Liver (tissue), 9 donors: Measurements from ENCODE around the gene GLI2. TPM values are rescaled to one million over a fixed set of nuclear protein-coding genes. Genes with fewer than 3 reads are reported as not detected.

Experiments used
- DNase-seq: peaks from one replicate; pipeline ENCODE4 v3.0.0-alpha.2; 2017; ENCODE audit warnings: low spot score
- H3K27ac ChIP-seq, 2 donors: one replicate each; pipeline ENCODE4 v1.7.0; 2013; ENCODE audit warnings: inconsistent platforms in 2 of 2, low read length in 2 of 2, control low read depth in 1 of 2, low read depth in 1 of 2, mild to moderate bottlenecking in 1 of 2
- H3K27me3 ChIP-seq, 4 donors: one replicate each; pipeline versions ENCODE4 v1.6.1 to v1.7.0; 2013; ENCODE audit warnings: low read length in 3 of 4, inconsistent platforms in 1 of 4, mild to moderate bottlenecking in 1 of 4, moderate library complexity in 1 of 4; ENCODE audit not compliant: control insufficient read depth in 4 of 4, insufficient read depth in 4 of 4
- H3K36me3 ChIP-seq, 4 donors: one replicate each; pipeline versions ENCODE4 v1.6.1 to v1.7.0; 2013; ENCODE audit warnings: low read length in 3 of 4, mild to moderate bottlenecking in 3 of 4, low read depth in 1 of 4, moderate library complexity in 1 of 4; ENCODE audit not compliant: control insufficient read depth in 4 of 4, insufficient read depth in 3 of 4
- H3K4me1 ChIP-seq, 4 donors: one replicate each; pipeline versions ENCODE4 v1.6.1 to v1.7.0; 2013; ENCODE audit warnings: low read length in 3 of 4, mild to moderate bottlenecking in 3 of 4, moderate library complexity in 1 of 4; ENCODE audit not compliant: control insufficient read depth in 4 of 4, insufficient read depth in 4 of 4
- H3K4me3 ChIP-seq, 3 donors: one replicate each; pipeline versions ENCODE4 v1.6.1 to v1.7.0; 2013; ENCODE audit warnings: low read length in 3 of 3, control low read depth in 1 of 3, low read depth in 1 of 3, mild to moderate bottlenecking in 1 of 3
- H3K9ac ChIP-seq, 2 donors: one replicate each; pipeline ENCODE4 v1.7.0; 2013; ENCODE audit warnings: low read length in 2 of 2, mild to moderate bottlenecking in 2 of 2, moderate library complexity in 2 of 2, control low read depth in 1 of 2, low read depth in 1 of 2
- H3K9me3 ChIP-seq, 4 donors: one replicate each; pipeline versions ENCODE4 v1.6.1 to v1.7.0; 2013; ENCODE audit warnings: low read length in 3 of 4; ENCODE audit not compliant: control insufficient read depth in 4 of 4
- ATF3 ChIP-seq: IDR thresholded peaks from 2 replicates; pipeline ENCODE4 v1.6.1; 2016; ENCODE audit warnings: antibody characterized with exemption
- CTCF ChIP-seq: fragments of 150-350 bp; IDR thresholded peaks from 2 replicates; pipeline ENCODE4 v1.5.1; 2017; ENCODE audit warnings: improper control_type of control experiment, low read depth, low read length; ENCODE audit not compliant: missing input control
- EGR1 ChIP-seq, 2 donors: IDR thresholded peaks; 2 replicates each; pipeline ENCODE4 v1.6.1; 2016 to 2018; ENCODE audit warnings: antibody characterized with exemption in 2 of 2, low read depth in 2 of 2
- FOXA1 ChIP-seq: IDR thresholded peaks from 2 replicates; pipeline ENCODE4 v1.6.1; 2016; ENCODE audit warnings: antibody characterized with exemption
- FOXA2 ChIP-seq: IDR thresholded peaks from 2 replicates; pipeline ENCODE4 v1.6.1; 2016; ENCODE audit warnings: antibody characterized with exemption
- GABPA ChIP-seq, 2 donors: IDR thresholded peaks in 1 of 2; conservative IDR thresholded peaks in 1 of 2; 2 replicates each; pipeline ENCODE4 v1.6.1; 2016; ENCODE audit warnings: antibody characterized with exemption in 2 of 2, mild to moderate bottlenecking in 1 of 2, moderate library complexity in 1 of 2
- HNF4A ChIP-seq, 2 donors: conservative IDR thresholded peaks; 2 replicates each; pipeline ENCODE4 v1.6.1; 2016; ENCODE audit warnings: antibody characterized with exemption in 2 of 2, mild to moderate bottlenecking in 2 of 2
- MAX ChIP-seq: IDR thresholded peaks from 2 replicates; pipeline ENCODE4 v1.6.1; 2016; ENCODE audit warnings: antibody characterized with exemption
- NR2F2 ChIP-seq: IDR thresholded peaks from 2 replicates; pipeline ENCODE4 v1.6.1; 2016; ENCODE audit warnings: antibody characterized with exemption
- RAD21 ChIP-seq, 2 donors: IDR thresholded peaks; 2 replicates each; pipeline ENCODE4 v1.6.1; 2016; ENCODE audit warnings: antibody characterized with exemption in 2 of 2, mild to moderate bottlenecking in 2 of 2
- RXRA ChIP-seq, 2 donors: IDR thresholded peaks; 2 replicates each; pipeline ENCODE4 v1.6.1; 2017 to 2018; ENCODE audit warnings: antibody characterized with exemption in 2 of 2, mild to moderate bottlenecking in 1 of 2
- SP1 ChIP-seq: IDR thresholded peaks from 2 replicates; pipeline ENCODE4 v1.6.1; 2018; ENCODE audit warnings: antibody characterized with exemption, mild to moderate bottlenecking
- ZBTB33 ChIP-seq: IDR thresholded peaks from 2 replicates; pipeline ENCODE4 v1.6.1; 2016; ENCODE audit warnings: antibody characterized with exemption
- WGBS: extraction: QIAGEN DNeasy Blood & Tissue Kit; methylation state at CpG from one replicate; pipeline ENCODE4 v1.1.7; 2013; 5-methylcytosine and 5-hydroxymethylcytosine counted together
- polyA plus RNA-seq, 2 donors: library from polyadenylated mRNA; stranded (reverse) in 1 of 2; unstranded in 1 of 2; fragments of 200-250 nt in 1 of 2; fragments of >200 nt in 1 of 2; fragmentation: Nextera tagmentation in 1 of 2; extraction: Ambion mirVana in 1 of 2; gene quantifications; one replicate each; pipeline versions ENCODE4 v1.2.1 to v1.2.3, GENCODE V29; 2013 to 2015
- total RNA-seq, 2 donors: library from RNA; depleted of rRNA; stranded (reverse); fragments of >200 nt; gene quantifications; one replicate each; pipeline ENCODE4 v1.2.3, GENCODE V29; 2014
- donor health status: healthy.
- donor health status: healthy.
- donor health status: healthy.
- donor health status: healthy.
- donor health status: healthy.

GLI2 gene
- total and polyA plus RNA-seq, 4 donors = 0.04 to 0.16 (median 0.11) TPM

- TF ChIP-seq HNF4A (conservative IDR thresholded peaks at IDR 0.05) (no peak), RXRA (IDR thresholded peaks at IDR 0.05) (no peak), MAX (no peak), EGR1 (IDR thresholded peaks at IDR 0.05; ENCODE audit: low read depth in 2 of 2) (no peak)
Observed at GRCh38 chr2:120764492-120764891, 28.8 kb downstream of the GLI2 start (continued).

- Histone ChIP-seq H3K9ac (no peak overlapping the region), H3K27ac (peak overlapping the region; percentile 61 to 62), H3K36me3 (no peaks in the 10 kb centered on the region), H3K9me3 (no peaks in the 10 kb centered on the region), H3K4me1 (peaks cover 0 to 5% (median 2%) of the 10 kb centered on the region in 4 donors), H3K4me3 (no peak overlapping the region), H3K27me3 (no peaks in the 10 kb centered on the region)
- no peak for DNase-seq
- WGBS = 72% methylated on average over 11 of the region's 11 CpGs
- TF ChIP-seq ATF3 (no peak), SP1 (no peak), ZBTB33 (no peak), MAX (no peak), RAD21 (IDR thresholded peaks at IDR 0.05) (no peak), FOXA2 (no peak)
Observed at GRCh38 chr2:120764991-120765677, 29.5 kb downstream of the GLI2 start.

- H3K36me3 ChIP-seq = no peaks in the 10 kb centered on the region
- H3K4me3 ChIP-seq = no peak overlapping the region
- no peaks in the 10 kb centered on the region for H3K27me3 ChIP-seq
- H3K27ac ChIP-seq = peak overlapping the region; percentile 61 to 62
- TF ChIP-seq CTCF (no peak), GABPA (IDR thresholded peaks at IDR 0.05 in 1 of 2, conservative IDR thresholded peaks at IDR 0.05 in 1 of 2) (peak; percentile 49 to 69), FOXA1 (no peak), RAD21 (IDR thresholded peaks at IDR 0.05) (peak in 1 of 2 donors; percentile 9), SP1 (peak; percentile 55), NR2F2 (peak; percentile 92), RXRA (IDR thresholded peaks at IDR 0.05) (peak; percentile 59 to 60)
- peaks cover 0 to 5% (median 2%) of the 10 kb centered on the region in 4 donors for H3K4me1 ChIP-seq
- WGBS = 56% methylated on average over 27 of the region's 27 CpGs
- no peak overlapping the region for H3K9ac ChIP-seq
- no peak for DNase-seq
- no peaks in the 10 kb centered on the region for H3K9me3 ChIP-seq
Observed at GRCh38 chr2:120765678-120766469, 30.2 kb downstream of the GLI2 start.
